GM12864 (cell line): ENCODE data around the gene SULT1A2.
"Not testable (repeated sequence)": the region's sequence is repeated elsewhere in the genome, so short reads cannot be mapped to it uniquely, and the experiment has no call there.

Experiments
- DNase-seq: peaks from one replicate; pipeline ENCODE4 v3.0.0-alpha.2; 2011; ENCODE audit warnings: low read depth
- H3K4me3 ChIP-seq: 2 replicates; pipeline ENCODE4 v1.5.1; 2011; ENCODE audit warnings: mild to moderate bottlenecking, low read depth, low read length, control low read depth
- CTCF ChIP-seq: IDR thresholded peaks from 2 replicates; pipeline ENCODE4 v1.5.1; 2011; ENCODE audit warnings: low read depth, mild to moderate bottlenecking, moderate library complexity, low read length, control low read depth, inconsistent platforms; ENCODE audit errors: missing control alignments

Gene SULT1A2

GRCh38 chr16:28603381-28604185, 6.7 kb upstream of the SULT1A2 start:
- DNase-seq = no peak
- no peak for TF ChIP-seq CTCF
- no peak overlapping the region for H3K4me3 ChIP-seq

GRCh38 chr16:28602529-28602928, 5.7 kb upstream of the SULT1A2 start:
- peak; percentile 37 for DNase-seq
- no peak for TF ChIP-seq CTCF
- H3K4me3 ChIP-seq = no peak overlapping the region

GRCh38 chr16:28602062-28602461, 5.2 kb upstream of the SULT1A2 start:
- not testable (repeated sequence) for DNase-seq, H3K4me3 ChIP-seq

- DNase-seq, H3K4me3 ChIP-seq: not testable (repeated sequence)
These were observed 4.7 kb upstream of the SULT1A2 start for GRCh38 chr16:28601589-28601988.

GRCh38 chr16:28600965-28601364, 4.1 kb upstream of the SULT1A2 start:
- not testable (repeated sequence) for DNase-seq, H3K4me3 ChIP-seq

GRCh38 chr16:28599377-28600285, 2.8 kb upstream of the SULT1A2 start:
- H3K4me3 ChIP-seq, DNase-seq: not testable (repeated sequence)

GRCh38 chr16:28597692-28598261, 927 bp upstream of the SULT1A2 start:
- no peak for TF ChIP-seq CTCF
- no peak overlapping the region for H3K4me3 ChIP-seq
- DNase-seq = no peak

- H3K4me3 ChIP-seq = no peak overlapping the region
- no peak for DNase-seq
- TF ChIP-seq CTCF = no peak
These were observed 677 bp downstream of the SULT1A2 start for GRCh38 chr16:28596115-28596630.

- not testable (repeated sequence) for H3K4me3 ChIP-seq, DNase-seq
These were observed 1.4 kb downstream of the SULT1A2 start for GRCh38 chr16:28595451-28595850.
